Epithelial cell of proximal tubule (primary cell): ENCODE data around the gene HECTD2. TPM values are rescaled to one million over a fixed set of nuclear protein-coding genes. Genes with fewer than 3 reads are reported as not detected.
"Not testable (repeated sequence)": the region's sequence is repeated elsewhere in the genome, so short reads cannot be mapped to it uniquely, and the experiment has no call there.

ENCODE experiments used
- DNase-seq: peaks from one replicate; pipeline ENCODE4 v3.0.0-alpha.2; 2011; ENCODE audit warnings: low read depth
- H3K4me3 ChIP-seq: 2 replicates; pipeline ENCODE4 v1.5.1; 2011; ENCODE audit warnings: low read depth, mild to moderate bottlenecking, low read length
- CTCF ChIP-seq: conservative IDR thresholded peaks from 2 replicates; pipeline ENCODE4 v1.5.1; 2012; ENCODE audit warnings: low read depth, mild to moderate bottlenecking, low read length
- total RNA-seq: library from RNA; depleted of rRNA; stranded (reverse); fragments of >200 nt; gene quantifications from 2 replicates; pipeline ENCODE4 v1.2.3, GENCODE V29; 2015

Gene HECTD2
- total RNA-seq, 1 donor from 2014 or later: 3.7 TPM

DNA sequence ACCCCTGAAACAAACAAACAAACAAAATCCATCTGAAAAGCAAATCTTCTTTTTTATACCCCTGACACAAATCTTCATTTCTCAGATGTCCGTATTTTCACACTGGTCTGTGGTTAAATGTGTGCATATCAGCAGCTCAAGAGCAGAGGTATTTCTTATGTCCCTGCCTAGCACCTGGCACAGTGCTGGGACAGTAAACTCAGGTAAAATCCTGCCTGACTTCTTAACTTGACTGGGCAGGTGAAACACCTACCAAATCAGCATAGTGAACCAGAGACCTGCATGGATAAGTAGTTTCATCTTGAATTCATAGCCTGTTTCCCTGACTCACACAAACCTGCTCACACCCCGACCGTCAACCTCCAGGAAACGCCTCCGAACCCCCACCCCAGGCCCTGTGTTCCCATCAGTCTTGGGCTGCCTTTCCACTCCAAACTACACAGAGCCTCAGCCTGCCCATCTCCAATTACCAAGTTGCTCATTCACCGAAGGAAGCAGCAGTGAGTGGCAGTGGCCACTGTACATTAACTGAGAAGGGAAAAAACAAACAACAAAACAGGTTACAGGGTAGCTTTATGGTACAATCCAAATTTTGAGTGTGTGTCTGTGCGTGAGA lies 109.9 kb downstream of the HECTD2 start:
- no peak for TF ChIP-seq CTCF
- no peak for DNase-seq
- no peak overlapping the region for H3K4me3 ChIP-seq

- DNase-seq: no peak
- TF ChIP-seq CTCF: no peak
- no peak overlapping the region for H3K4me3 ChIP-seq
Observed at GRCh38 chr10:91520661-91521060, 110.5 kb downstream of the HECTD2 start.

GRCh38 chr10:91521439-91521838 lies 111.3 kb downstream of the HECTD2 start:
- H3K4me3 ChIP-seq: no peak overlapping the region
- TF ChIP-seq CTCF: no peak
- no peak for DNase-seq

DNA sequence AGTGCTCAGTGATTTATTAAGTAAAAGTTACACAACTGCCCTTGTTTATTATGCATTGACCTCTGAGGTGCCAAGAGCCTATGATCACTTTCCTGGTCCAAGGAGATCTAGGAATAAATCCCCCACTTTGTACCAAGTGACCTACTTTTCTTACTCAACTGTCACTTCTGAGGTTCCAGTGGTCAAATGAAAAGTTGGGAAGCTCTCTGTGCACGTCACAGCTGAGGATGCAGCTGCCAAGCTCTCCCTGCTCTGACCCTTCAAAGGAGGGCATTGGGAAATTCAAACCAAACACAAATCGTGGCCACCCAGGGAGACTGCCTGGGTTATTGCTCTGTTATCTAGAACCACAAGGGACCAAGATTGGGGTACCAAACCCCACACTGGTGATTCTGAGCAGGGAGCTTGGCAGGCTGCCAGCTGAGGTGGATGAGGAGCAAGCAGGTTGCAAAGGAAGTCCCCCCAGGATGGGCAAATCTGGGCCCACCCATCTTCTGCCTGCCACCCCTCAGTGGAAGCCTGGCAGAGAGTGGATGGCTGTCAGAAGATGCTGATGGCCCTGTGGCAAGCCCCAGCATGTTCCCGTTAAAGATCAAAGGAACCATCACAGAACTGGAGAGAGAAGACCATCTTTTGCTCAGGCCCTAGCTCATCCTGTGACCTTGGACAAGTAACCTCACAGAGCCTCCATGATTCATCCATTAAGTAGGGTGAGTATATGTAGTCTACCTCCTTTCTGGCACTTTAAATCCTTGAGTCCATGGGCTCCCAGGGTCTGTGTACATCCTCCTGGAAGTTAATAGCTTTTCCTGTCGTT lies 116.0 kb downstream of the HECTD2 start:
- no peak for DNase-seq
- H3K4me3 ChIP-seq: no peak overlapping the region
- no peak for TF ChIP-seq CTCF

DNA sequence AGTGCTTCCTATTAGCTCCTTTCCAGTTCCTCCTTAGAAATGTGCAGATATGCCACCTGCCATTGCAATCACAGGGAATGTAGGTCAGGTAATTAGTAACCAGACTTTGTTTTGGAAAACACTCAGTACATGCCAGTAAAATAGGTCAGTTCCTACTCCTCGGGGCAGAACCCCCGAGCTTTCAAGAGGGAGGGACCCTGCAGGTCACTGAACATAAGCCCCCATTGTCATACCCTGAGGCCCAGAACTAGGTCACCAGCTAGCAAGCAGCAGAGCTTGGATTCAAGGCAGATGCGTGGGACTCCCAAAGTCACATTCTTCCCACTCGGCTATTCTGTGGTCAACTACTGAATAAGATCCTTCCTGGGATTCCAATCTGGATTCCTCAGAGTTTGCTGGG lies 117.9 kb downstream of the HECTD2 start:
- H3K4me3 ChIP-seq: no peak overlapping the region
- no peak for TF ChIP-seq CTCF
- peak; percentile 33 for DNase-seq

- no peak overlapping the region for H3K4me3 ChIP-seq
- TF ChIP-seq CTCF: no peak
- no peak for DNase-seq
Observed at GRCh38 chr10:91528768-91529167, 118.6 kb downstream of the HECTD2 start.

GRCh38 chr10:91534789-91535188 lies 124.6 kb downstream of the HECTD2 start:
- not testable (repeated sequence) for DNase-seq, H3K4me3 ChIP-seq
